HEK293 (cell line): ENCODE measurements around the gene PTPRA.

ENCODE experiments used
- BCL11B ChIP-seq: fragments of 450-650 bp; formaldehyde crosslinking; IDR thresholded peaks from 2 replicates; pipeline ENCODE4 v1.5.1; 2016; ENCODE audit warnings: low read depth, missing biosample characterization, missing genetic modification characterization
- HOXD13 ChIP-seq: sonication (generic); formaldehyde crosslinking; IDR thresholded peaks from 2 replicates; pipeline ENCODE4 v1.8.0; 2022; ENCODE audit warnings: missing genetic modification reagents, borderline replicate concordance
- KLF9 ChIP-seq: fragments of 450-650 bp; formaldehyde crosslinking; IDR thresholded peaks from 2 replicates; pipeline ENCODE4 v1.5.1; 2016; ENCODE audit warnings: missing biosample characterization, missing genetic modification characterization, low read depth
- SALL2 ChIP-seq: fragments of 450-650 bp; formaldehyde crosslinking; IDR thresholded peaks from 2 replicates; pipeline ENCODE4 v1.5.0; 2017; ENCODE audit warnings: missing biosample characterization, mild to moderate bottlenecking, missing genetic modification characterization, borderline replicate concordance
- SP2 ChIP-seq: fragments of 450-650 bp; formaldehyde crosslinking; IDR thresholded peaks from 2 replicates; pipeline ENCODE4 v1.5.1; 2016; ENCODE audit warnings: missing biosample characterization, missing genetic modification characterization
- SP3 ChIP-seq: fragments of 450-650 bp; formaldehyde crosslinking; IDR thresholded peaks from 2 replicates; pipeline ENCODE4 v1.5.1; 2016; ENCODE audit warnings: missing biosample characterization, missing genetic modification characterization
- ZBTB8A ChIP-seq: fragments of 450-650 bp; formaldehyde crosslinking; IDR thresholded peaks from 2 replicates; pipeline ENCODE4 v1.5.1; 2016; ENCODE audit warnings: missing biosample characterization, missing genetic modification characterization
- ZFP69B ChIP-seq: fragments of 450-650 bp; formaldehyde crosslinking; IDR thresholded peaks from 2 replicates; pipeline ENCODE4 v1.5.1; 2016; ENCODE audit warnings: missing biosample characterization, missing genetic modification characterization
- ZIC2 ChIP-seq: fragments of 450-650 bp; formaldehyde crosslinking; IDR thresholded peaks from 2 replicates; pipeline ENCODE4 v1.5.1; 2016; ENCODE audit warnings: missing biosample characterization, missing genetic modification characterization
- ZNF10 ChIP-seq: fragments of 450-650 bp; formaldehyde crosslinking; IDR thresholded peaks from 2 replicates; pipeline ENCODE4 v1.5.1; 2017; ENCODE audit warnings: missing biosample characterization, missing genetic modification characterization
- ZNF133 ChIP-seq: fragments of 450-650 bp; formaldehyde crosslinking; IDR thresholded peaks from 2 replicates; pipeline ENCODE4 v1.5.1; 2016; ENCODE audit warnings: missing biosample characterization, missing genetic modification characterization
- ZNF157 ChIP-seq: fragments of 450-650 bp; formaldehyde crosslinking; IDR thresholded peaks from 2 replicates; pipeline ENCODE4 v1.5.1; 2016; ENCODE audit warnings: missing biosample characterization, missing genetic modification characterization
- ZNF211 ChIP-seq: fragments of 450-650 bp; formaldehyde crosslinking; IDR thresholded peaks from 2 replicates; pipeline ENCODE4 v1.5.1; 2016; ENCODE audit warnings: low read depth, missing biosample characterization, missing genetic modification characterization
- ZNF23 ChIP-seq: fragments of 450-650 bp; formaldehyde crosslinking; IDR thresholded peaks from 2 replicates; pipeline ENCODE4 v1.5.1; 2016; ENCODE audit warnings: missing biosample characterization, missing genetic modification characterization, borderline replicate concordance
- ZNF302 ChIP-seq: fragments of 450-650 bp; formaldehyde crosslinking; IDR thresholded peaks from 2 replicates; pipeline ENCODE4 v1.5.1; 2016; ENCODE audit warnings: missing biosample characterization, missing genetic modification characterization, low read depth
- ZNF311 ChIP-seq: fragments of 450-650 bp; formaldehyde crosslinking; IDR thresholded peaks from 2 replicates; pipeline ENCODE4 v1.5.1; 2017; ENCODE audit warnings: missing biosample characterization, missing genetic modification characterization, borderline replicate concordance
- ZNF324 ChIP-seq: fragments of 450-650 bp; formaldehyde crosslinking; IDR thresholded peaks from 2 replicates; pipeline ENCODE4 v1.5.1; 2016; ENCODE audit warnings: missing biosample characterization, missing genetic modification characterization
- ZNF501 ChIP-seq: fragments of 450-650 bp; formaldehyde crosslinking; IDR thresholded peaks from 2 replicates; pipeline ENCODE4 v1.5.1; 2016; ENCODE audit warnings: missing biosample characterization, missing genetic modification characterization
- ZNF529 ChIP-seq: fragments of 450-650 bp; formaldehyde crosslinking; IDR thresholded peaks from 2 replicates; pipeline ENCODE4 v1.5.1; 2017; ENCODE audit warnings: missing genetic modification characterization, missing biosample characterization; ENCODE audit not compliant: insufficient replicate concordance
- ZNF549 ChIP-seq: fragments of 450-650 bp; IDR thresholded peaks from 2 replicates; pipeline ENCODE4 v1.5.1; 2018; ENCODE audit warnings: missing biosample characterization, missing genetic modification characterization, mild to moderate bottlenecking, inconsistent platforms, moderate library complexity
- ZNF701 ChIP-seq: fragments of 450-650 bp; formaldehyde crosslinking; IDR thresholded peaks from 2 replicates; pipeline ENCODE4 v1.5.1; 2016; ENCODE audit warnings: missing biosample characterization, missing genetic modification characterization
- ZNF785 ChIP-seq: fragments of 450-650 bp; formaldehyde crosslinking; IDR thresholded peaks from 2 replicates; pipeline ENCODE4 v1.5.1; 2016; ENCODE audit warnings: missing biosample characterization, missing genetic modification characterization
- ZNF830 ChIP-seq: fragments of 450-650 bp; IDR thresholded peaks from 2 replicates; pipeline ENCODE4 v1.5.0; 2018; ENCODE audit warnings: missing biosample characterization, missing genetic modification characterization, low read depth, mild to moderate bottlenecking, moderate library complexity
- ZNF843 ChIP-seq: fragments of 450-650 bp; formaldehyde crosslinking; IDR thresholded peaks from 2 replicates; pipeline ENCODE4 v1.5.1; 2016; ENCODE audit warnings: missing biosample characterization, missing genetic modification characterization
- ZSCAN23 ChIP-seq: fragments of 450-650 bp; formaldehyde crosslinking; IDR thresholded peaks from 2 replicates; pipeline ENCODE4 v1.5.1; 2016; ENCODE audit warnings: missing biosample characterization, missing genetic modification characterization
- TF ChIP-seq, protein P1 (sequence below): fragments of 450-650 bp; formaldehyde crosslinking; IDR thresholded peaks from 2 replicates; pipeline ENCODE4 v1.5.1; 2016; ENCODE audit warnings: missing biosample characterization, missing genetic modification characterization
- TF ChIP-seq, protein P2 (sequence below): fragments of 450-650 bp; formaldehyde crosslinking; IDR thresholded peaks from 2 replicates; pipeline ENCODE4 v1.5.1; 2016; ENCODE audit warnings: missing biosample characterization, missing genetic modification characterization
- TF ChIP-seq, protein P3 (sequence below): fragments of 450-650 bp; formaldehyde crosslinking; IDR thresholded peaks from 2 replicates; pipeline ENCODE4 v1.5.1; 2016; ENCODE audit warnings: missing biosample characterization, missing genetic modification characterization, borderline replicate concordance
- TF ChIP-seq, protein P4 (sequence below): fragments of 450-650 bp; formaldehyde crosslinking; IDR thresholded peaks from 2 replicates; pipeline ENCODE4 v1.5.1; 2016; ENCODE audit warnings: missing biosample characterization, missing genetic modification characterization
- TF ChIP-seq, protein P5 (sequence below): fragments of 450-650 bp; formaldehyde crosslinking; IDR thresholded peaks from 2 replicates; pipeline ENCODE4 v1.5.1; 2016; ENCODE audit warnings: missing biosample characterization, missing genetic modification characterization
- TF ChIP-seq, protein P6 (sequence below): fragments of 450-650 bp; formaldehyde crosslinking; IDR thresholded peaks from 2 replicates; pipeline ENCODE4 v1.5.1; 2016; ENCODE audit warnings: missing biosample characterization, missing genetic modification characterization

PTPRA gene

DNA sequence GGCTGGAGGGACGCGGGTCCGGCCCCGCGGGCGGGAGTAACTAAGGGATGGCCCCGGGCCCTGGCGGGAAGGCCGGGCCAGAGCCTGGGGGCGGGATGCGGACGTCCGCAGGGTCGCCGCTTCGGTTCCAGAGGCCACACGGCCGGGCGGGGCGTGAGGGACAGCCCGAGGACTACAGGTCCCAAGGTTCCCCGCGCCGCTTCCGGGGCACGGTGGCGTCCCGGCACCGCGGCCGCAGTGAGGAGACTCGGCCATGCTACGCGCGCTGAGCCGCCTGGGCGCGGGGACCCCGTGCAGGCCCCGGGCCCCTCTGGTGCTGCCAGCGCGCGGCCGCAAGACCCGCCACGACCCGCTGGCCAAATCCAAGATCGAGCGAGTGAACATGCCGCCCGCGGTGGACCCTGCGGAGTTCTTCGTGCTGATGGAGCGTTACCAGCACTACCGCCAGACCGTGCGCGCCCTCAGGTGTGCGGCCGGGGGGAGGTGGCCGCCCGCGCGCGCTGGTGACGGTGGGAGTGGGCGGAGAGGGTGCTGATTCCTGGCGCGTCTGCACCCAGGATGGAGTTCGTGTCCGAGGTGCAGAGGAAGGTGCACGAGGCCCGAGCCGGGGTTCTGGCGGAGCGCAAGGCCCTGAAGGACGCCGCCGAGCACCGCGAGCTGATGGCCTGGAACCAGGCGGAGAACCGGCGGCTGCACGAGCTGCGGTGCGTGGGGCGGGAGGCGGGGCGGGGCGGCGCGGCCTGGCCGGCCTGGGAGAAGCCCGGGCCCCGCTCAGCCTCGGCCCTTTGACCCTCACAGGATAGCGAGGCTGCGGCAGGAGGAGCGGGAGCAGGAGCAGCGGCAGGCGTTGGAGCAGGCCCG is 172.8 kb downstream of the PTPRA start, which contains the start of gene MRPS26 (continued):
- TF ChIP-seq, protein P1, sequence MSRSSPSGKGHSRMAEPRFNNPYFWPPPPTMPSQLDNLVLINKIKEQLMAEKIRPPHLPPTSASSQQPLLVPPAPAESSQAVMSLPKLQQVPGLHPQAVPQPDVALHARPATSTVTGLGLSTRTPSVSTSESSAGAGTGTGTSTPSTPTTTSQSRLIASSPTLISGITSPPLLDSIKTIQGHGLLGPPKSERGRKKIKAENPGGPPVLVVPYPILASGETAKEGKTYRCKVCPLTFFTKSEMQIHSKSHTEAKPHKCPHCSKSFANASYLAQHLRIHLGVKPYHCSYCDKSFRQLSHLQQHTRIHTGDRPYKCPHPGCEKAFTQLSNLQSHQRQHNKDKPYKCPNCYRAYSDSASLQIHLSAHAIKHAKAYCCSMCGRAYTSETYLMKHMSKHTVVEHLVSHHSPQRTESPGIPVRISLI (tag by site-specific recombination) = no peak
- TF ChIP-seq ZNF10 (tag by site-specific recombination) = 0 out of 2 replicates have a peak, but pooled peaks have one; percentile 19
- TF ChIP-seq ZNF785 (tag by site-specific recombination) = no peak
- TF ChIP-seq ZNF157 (tag by site-specific recombination) = no peak
- TF ChIP-seq HOXD13 (CRISPR knock-in tag) = no peak
- TF ChIP-seq, protein P2, sequence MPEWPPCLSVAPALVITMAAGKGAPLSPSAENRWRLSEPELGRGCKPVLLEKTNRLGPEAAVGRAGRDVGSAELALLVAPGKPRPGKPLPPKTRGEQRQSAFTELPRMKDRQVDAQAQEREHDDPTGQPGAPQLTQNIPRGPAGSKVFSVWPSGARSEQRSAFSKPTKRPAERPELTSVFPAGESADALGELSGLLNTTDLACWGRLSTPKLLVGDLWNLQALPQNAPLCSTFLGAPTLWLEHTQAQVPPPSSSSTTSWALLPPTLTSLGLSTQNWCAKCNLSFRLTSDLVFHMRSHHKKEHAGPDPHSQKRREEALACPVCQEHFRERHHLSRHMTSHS = no peak
- peak; percentile 29; the same call in 1 of the 2 replicates for TF ChIP-seq ZBTB8A (tag by site-specific recombination)
- TF ChIP-seq ZNF549 (tag by site-specific recombination) = no peak
- TF ChIP-seq ZIC2 (tag by site-specific recombination) = no peak
- no peak for TF ChIP-seq ZNF701 (tag by site-specific recombination)
- TF ChIP-seq ZNF211 (tag by site-specific recombination) = no peak
- TF ChIP-seq ZNF311 (tag by site-specific recombination) = no peak
- TF ChIP-seq SALL2 (tag by site-specific recombination) = no peak
- TF ChIP-seq, protein P3, sequence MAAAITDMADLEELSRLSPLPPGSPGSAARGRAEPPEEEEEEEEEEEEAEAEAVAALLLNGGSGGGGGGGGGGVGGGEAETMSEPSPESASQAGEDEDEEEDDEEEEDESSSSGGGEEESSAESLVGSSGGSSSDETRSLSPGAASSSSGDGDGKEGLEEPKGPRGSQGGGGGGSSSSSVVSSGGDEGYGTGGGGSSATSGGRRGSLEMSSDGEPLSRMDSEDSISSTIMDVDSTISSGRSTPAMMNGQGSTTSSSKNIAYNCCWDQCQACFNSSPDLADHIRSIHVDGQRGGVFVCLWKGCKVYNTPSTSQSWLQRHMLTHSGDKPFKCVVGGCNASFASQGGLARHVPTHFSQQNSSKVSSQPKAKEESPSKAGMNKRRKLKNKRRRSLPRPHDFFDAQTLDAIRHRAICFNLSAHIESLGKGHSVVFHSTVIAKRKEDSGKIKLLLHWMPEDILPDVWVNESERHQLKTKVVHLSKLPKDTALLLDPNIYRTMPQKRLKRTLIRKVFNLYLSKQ = no peak
- TF ChIP-seq ZNF133 (tag by site-specific recombination) = 0 out of 2 replicates have a peak, but pooled peaks have one; percentile 10
- TF ChIP-seq ZNF830 (tag by site-specific recombination) = no peak
- TF ChIP-seq, protein P4, sequence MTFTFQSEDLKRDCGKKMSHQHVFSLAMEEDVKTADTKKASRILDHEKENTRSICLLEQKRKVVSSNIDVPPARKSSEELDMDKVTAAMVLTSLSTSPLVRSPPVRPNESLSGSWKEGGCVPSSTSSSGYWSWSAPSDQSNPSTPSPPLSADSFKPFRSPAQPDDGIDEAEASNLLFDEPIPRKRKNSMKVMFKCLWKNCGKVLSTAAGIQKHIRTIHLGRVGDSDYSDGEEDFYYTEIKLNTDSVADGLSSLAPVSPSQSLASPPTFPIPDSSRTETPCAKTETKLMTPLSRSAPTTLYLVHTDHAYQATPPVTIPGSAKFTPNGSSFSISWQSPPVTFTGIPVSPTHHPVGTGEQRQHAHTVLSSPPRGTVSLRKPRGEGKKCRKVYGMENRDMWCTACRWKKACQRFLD = no peak
- TF ChIP-seq, protein P5, sequence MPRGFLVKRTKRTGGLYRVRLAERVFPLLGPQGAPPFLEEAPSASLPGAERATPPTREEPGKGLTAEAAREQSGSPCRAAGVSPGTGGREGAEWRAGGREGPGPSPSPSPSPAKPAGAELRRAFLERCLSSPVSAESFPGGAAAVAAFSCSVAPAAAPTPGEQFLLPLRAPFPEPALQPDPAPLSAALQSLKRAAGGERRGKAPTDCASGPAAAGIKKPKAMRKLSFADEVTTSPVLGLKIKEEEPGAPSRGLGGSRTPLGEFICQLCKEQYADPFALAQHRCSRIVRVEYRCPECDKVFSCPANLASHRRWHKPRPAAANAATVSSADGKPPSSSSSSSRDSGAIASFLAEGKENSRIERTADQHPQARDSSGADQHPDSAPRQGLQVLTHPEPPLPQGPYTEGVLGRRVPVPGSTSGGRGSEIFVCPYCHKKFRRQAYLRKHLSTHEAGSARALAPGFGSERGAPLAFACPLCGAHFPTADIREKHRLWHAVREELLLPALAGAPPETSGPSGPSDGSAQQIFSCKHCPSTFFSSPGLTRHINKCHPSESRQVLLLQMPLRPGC = peak; percentile 57; the same call in 1 of the 2 replicates
- TF ChIP-seq ZNF23 = no peak
- TF ChIP-seq ZFP69B = no peak
- no peak for TF ChIP-seq BCL11B
- TF ChIP-seq ZNF302 (tag by site-specific recombination) = no peak
- peak; percentile 97 for TF ChIP-seq SP2 (tag by site-specific recombination)
- TF ChIP-seq, protein P6, sequence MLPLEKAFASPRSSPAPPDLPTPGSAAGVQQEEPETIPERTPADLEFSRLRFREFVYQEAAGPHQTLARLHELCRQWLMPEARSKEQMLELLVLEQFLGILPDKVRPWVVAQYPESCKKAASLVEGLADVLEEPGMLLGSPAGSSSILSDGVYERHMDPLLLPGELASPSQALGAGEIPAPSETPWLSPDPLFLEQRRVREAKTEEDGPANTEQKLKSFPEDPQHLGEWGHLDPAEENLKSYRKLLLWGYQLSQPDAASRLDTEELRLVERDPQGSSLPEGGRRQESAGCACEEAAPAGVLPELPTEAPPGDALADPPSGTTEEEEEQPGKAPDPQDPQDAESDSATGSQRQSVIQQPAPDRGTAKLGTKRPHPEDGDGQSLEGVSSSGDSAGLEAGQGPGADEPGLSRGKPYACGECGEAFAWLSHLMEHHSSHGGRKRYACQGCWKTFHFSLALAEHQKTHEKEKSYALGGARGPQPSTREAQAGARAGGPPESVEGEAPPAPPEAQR (tag by site-specific recombination) = no peak
- TF ChIP-seq ZSCAN23 = no peak
- 0 out of 2 replicates have a peak, but pooled peaks have one; percentile 18 for TF ChIP-seq ZNF843 (tag by site-specific recombination)
- peak; percentile 90 for TF ChIP-seq SP3 (tag by site-specific recombination)
- TF ChIP-seq ZNF501 = no peak
- no peak for TF ChIP-seq ZNF529 (tag by site-specific recombination)
- TF ChIP-seq ZNF324 (tag by site-specific recombination) = no peak
- peak; percentile 77 for TF ChIP-seq KLF9
